ENCODE data around the gene SLC25A38.
"Not testable (repeated sequence)": the region's sequence is repeated elsewhere in the genome, so short reads cannot be mapped to it uniquely, and the experiment has no call there.

SLC25A38 gene

DNA sequence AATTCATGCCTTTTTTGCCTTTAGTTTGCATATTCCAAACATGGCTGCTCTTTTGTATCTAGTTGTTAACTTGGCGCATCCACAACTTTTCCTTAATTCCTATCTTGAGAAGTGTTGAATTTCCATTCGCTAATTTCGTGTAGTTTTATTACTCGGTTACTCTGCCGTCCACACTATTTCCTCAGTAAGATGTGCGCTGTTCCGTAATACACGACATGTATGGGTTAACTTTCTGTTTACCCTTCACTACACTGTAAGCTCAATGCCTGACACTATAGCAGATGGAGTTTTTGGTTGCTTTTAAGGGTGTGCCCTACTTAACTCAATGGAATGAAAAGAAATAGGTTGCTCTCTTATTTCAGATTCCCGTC lies 24.1 kb downstream of the SLC25A38 start:
- no peak for DNase-seq (ENCODE audit: low read depth in 3 of 3)

DNA sequence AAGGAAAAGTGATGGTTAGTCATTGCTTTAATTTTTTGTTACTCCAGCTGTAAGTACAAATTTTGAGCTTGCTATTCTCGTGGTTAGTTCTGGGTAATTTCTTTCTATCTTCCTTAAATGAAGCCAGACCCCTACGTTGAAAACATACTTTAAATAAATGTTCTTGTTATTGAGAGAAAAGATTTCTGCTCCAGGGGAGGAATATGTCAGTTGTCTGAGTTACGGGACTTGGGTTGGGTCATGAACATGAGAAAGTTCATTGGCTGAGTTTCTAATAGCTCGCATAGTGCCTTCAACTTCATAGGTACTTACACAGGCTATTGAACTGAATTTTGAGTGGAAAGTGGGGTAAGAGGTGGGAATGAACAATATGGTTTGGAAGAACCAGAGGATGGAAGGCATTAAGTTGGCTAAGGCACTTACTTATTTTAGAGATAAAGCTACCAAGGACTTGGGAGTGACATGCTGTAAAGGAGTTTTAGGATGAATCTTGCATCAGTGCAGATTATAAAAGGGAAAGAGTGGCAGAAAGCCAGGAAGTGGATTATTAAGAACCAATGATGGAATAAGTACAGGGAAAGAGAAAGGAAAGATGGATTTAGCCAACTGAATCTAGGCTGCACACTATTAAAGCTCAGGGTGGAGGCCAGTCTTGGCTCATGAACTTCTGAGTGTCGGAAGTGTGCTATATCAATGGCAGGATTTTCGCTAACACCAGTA lies 24.8 kb downstream of the SLC25A38 start:
- no peak for DNase-seq (ENCODE audit: low read depth in 3 of 3)

DNA sequence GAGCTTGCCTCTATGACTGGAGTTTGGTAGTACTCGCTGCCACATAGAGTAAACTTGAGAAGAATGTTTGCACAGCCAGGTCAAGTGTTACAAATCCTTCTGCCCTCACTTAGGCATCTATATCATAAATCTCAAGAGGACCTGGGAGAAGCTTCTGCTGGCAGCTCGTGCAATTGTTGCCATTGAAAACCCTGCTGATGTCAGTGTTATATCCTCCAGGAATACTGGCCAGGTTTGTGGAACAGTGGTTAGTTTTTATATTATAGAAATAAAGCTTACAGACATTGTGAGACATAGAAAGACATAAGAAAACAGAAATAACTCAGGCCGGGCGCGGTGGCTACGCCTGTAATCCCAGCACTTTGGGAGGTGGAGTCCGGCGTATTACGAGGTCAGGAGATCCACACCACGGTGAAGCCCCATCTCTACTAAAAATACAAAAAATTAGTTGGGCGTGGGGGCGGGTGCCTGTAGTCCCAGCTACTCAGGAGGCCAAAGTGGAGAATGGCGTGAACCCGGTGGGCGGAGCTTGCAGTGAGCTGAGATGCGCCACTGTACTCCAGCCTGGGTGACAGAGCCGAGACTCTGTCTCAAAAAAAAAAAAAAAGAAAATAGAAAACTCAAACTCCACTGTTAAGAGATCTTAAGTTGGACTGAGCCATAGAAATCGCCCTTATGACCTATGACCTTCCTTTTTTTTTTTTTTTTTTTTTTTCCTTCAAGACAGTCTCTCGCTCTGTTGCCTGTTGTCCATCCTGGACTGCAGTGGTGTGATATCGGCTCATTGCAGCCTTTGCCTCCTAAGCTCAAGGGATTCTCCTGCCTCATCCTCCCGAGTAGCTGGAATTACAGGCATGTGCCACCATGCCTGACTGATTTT lies 25.6 kb downstream of the SLC25A38 start:
- no peak for DNase-seq (ENCODE audit: low read depth in 3 of 3)

DNA sequence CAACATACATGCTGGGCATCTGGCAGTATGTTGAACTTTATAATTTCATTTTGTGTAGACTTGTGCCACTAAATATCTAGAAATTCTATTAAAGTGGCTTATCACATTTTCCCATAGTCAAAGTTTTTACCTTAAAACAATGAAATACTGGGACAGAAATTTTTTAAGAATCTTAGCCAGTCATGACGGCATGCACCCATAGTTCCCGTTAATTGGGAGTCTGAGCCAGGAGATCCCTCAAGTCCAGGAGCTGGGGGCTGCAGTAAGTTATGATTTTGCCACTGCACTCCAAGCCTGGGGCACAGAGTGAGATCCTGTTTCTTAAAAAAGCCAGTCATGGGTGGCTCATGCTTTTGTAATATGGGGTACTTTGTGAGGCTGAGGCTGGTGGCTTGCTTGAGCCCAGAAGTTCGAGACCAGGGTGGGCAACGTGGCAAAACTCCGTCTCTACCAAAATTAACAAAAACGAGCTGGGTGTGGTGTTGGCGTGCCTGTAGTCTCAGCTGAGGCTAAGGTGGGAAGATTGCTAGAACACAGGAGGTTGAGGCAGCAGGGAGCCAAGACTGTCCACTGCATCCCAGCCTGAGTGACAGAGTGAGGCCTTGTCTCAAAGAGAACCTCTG lies 26.5 kb downstream of the SLC25A38 start:
- no peak for DNase-seq (ENCODE audit: low read depth in 3 of 3)

DNA sequence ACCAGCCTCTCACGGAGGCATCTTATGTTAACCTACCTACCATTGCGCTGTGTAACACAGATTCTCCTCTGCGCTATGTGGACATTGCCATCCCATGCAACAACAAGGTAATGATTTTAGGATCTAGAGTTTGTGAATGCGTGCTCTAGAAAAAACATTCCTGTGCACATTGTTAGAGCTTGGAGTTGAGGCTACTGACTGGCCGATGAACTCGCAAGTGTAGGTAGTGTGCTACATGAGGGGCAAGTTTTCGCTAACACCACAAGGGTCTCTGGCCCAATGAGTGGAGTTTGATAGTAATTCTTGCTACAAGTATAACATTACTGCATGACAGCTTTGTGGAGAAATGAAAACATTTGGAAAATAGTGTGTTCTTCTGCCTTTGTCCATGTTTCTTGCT lies 27.7 kb downstream of the SLC25A38 start:
- no peak for DNase-seq (ENCODE audit: low read depth in 3 of 3)

DNA sequence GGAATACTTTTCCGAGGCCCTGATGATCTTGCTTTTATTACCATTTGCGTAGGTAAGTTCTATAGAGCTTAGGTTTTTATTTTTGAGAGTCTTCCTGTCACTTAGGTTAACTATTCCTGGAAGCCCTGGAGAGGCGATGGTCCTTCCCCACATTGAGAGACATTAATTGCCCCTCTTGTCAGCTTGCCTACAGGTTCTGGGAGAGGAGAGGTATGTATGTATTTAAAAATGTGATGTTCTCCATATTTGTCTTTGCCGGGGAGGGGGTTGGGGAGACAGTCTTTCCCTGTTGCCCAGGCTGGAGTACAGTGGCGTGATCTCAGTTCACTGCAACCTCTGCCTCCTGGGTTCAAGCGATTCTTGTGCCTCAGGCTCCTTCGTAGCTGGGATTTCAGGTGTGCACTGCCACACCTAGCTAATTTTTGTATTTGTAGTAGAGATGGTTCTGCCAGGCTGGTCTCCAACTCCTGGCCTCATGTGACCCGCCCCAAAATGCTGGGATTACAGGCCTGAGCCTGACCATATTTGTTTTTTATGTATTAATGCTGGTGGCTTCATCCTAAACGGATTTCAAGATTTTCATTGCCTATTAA lies 29.6 kb downstream of the SLC25A38 start:
- DNase-seq (ENCODE audit: low read depth in 3 of 3) = no peak

DNA sequence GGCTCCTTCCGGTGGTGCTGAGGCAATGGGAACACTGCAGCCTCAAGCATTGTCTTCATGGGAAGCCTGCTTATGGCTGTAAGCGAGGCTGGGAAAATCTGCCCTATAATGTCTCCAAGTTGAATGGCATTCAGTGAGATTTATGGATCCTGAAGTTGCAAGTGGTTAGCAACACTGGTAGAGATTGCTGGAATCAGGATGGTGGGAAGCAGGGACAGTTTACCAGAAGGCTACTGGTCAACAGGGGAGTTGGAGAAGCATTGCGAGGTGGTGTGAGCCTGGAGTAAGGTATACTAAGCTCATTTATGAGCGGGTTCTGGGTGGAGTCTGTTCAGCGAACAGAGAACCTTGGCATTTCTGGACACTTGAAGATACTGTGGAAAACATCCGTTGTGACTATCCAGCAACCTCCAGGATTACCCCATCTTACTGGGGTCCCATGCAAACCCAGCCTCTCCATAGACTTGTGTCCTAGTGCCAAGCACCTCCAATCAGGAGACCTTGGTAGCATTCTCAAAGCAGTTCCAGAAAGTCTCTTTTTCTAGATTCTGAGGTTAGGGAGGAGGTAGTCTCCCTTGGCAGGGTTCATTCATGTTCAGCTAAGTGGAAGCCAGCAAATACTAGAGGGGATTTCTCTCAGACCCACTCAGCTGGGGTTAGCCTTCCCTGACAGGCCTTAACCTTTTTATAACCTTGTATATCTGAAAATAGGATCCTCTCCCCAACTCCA lies 30.7 kb downstream of the SLC25A38 start:
- no peak for DNase-seq (ENCODE audit: low read depth in 3 of 3)

DNA sequence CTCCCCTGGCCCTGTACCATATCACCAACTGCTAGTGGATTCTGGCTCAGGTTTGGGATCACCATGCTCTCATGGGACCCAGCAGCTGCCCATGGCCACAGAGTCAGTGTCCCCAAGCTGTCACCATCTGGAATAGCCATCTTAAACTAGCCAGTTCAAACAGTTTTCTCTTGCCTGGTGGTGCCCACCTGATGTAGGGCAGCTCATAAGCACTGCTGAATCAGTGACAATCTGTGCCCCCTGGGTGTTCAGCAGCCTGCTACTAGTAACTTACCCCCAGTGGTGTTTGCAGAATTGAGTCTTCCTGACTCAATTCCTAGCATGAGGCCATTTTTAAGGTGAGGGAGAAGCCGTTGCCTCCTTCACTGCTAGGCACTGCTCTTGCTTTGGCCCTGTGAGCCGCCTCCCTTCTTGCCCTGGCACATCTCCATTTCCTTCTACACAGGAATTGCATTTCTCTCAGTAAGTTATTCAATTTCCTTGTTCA lies 31.3 kb downstream of the SLC25A38 start:
- no peak for DNase-seq (ENCODE audit: low read depth in 3 of 3)

DNA sequence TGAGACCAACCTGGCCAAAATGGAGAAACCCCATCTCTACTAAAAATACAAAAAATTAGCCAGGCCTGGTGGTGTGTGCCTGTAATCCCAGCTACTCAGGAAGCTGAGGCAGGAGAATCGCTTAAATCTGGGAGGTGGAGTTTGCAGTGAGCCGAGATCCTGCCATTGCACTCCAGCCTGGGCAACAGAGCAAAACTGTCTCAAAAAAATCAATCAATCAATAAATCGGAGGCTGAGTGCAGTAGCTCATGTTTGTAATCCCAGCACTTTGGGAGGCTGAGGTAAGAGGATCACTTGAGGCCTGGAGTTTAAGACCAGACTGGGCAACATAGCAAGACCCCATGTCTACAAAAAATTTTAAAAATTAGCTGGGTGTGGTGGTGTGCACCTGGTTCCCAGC lies 32.1 kb downstream of the SLC25A38 start:
- not testable (repeated sequence) for DNase-seq (ENCODE audit: low read depth in 3 of 3)

DNA sequence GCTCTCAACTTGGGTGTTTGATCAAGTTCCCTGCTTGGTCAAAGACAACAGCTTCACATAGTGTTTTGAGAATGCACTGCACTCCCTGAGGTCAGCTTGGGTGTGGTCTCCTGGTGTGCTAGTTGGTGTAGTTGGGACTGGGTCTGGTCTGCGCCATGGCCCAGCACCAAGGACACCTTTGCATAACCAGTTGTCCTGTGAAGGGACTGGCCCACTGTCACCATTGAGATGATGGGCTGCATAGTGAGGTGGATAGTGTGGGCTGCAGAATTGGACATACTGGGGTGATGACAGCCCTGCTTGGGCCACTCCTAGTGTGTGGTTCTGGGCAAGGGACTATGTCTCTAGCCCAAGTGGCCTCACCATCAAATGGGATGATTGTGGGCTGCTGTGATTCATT lies 32.8 kb downstream of the SLC25A38 start:
- DNase-seq (ENCODE audit: low read depth in 3 of 3) = no peak

DNA sequence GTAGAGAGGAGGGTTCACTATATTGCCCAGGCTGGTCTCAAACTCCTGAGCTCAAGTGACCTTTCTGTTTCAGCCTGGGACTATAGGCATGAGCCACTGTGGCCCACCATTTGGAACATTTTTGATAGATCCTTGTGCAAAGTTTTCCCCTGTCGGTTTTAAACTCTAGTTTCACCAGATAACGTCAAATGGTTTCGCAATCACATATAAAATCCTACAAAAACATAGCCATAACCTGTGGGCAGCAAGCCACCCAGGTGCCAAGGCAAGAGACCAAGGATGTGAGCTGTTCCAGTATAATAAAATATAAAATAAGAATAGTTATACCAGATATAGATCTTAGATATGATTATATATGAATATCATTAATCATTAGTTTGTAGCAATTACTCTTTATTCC lies 33.8 kb downstream of the SLC25A38 start:
- DNase-seq (ENCODE audit: low read depth in 3 of 3) = not testable (repeated sequence)

DNA sequence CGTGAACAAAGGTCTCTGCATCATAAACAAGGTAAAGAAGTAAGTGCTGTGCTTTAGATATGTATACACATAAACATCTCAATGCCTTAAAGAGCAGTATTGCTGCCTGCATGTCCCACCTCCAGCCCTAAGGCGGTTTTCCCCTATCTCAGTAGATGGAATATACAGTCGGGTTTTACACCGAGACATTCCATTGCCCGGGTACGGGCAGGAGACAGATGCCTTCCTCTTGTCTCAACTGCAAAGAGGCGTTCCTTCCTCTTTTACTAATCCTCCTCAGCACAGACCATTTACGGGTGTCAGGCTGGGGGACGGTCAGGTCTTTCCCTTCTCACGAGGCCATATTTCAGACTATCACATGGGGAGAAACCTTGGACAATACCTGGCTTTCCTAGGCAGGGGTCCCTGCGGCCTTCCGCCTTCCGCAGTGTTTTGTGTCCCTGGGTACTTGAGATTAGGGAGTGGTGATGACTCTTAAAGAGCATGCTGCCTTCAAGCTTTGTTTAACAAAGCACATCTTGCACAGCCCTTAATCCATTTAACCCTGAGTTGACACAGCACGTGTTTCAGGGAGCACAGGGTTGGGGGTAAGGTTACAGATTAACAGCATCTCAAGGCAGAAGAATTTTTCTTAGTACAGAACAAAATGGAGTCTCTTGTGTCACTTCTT lies 35.5 kb downstream of the SLC25A38 start:
- not testable (repeated sequence) for DNase-seq (ENCODE audit: low read depth in 3 of 3)

DNA sequence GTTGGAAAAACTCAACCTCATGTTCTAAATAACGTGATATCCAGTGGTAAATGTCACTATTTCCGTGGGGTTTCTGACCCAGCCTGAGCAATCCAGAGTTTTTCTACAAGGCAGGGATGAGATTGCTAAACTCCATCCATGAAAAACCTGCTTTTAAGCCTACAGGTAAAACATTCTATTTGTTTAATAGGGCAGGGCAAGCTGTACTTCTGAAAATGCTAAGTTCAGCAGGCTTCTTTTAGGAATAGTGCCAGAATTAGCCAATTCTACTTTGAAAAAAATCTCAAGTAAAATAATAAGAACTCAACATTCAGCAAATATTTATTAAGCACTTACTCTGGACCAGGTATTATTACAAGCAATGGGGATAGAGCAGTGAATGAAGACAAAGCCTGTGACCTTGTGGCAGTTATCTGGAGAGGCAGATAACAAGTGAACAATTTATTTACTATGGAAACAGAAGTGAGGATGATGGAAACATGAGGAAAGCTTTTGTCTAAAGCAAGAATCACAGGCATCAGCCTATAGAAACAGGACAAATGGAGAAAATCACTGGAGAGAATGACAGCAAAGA lies 36.7 kb downstream of the SLC25A38 start:
- no peak for DNase-seq (ENCODE audit: low read depth in 3 of 3)

DNA sequence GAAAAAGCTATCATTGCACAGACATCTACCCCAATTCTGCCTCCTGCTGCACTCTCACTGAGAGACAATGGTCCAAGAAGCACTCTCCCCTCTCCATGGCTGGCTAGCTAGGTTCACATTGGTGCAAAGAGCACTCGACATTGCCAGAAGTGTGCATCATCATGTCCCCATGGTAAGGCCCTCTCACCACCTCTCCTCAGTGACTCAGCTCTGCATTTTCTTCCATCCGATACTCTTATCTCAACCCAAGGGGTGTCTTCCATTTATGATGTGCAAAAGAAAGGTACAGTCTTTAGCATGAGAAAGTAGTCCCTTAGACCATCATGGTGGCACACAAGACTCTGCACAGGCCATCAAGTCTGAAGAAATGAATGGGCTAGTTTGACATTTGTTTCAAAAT lies 37.4 kb downstream of the SLC25A38 start:
- DNase-seq (ENCODE audit: low read depth in 3 of 3) = no peak

DNA sequence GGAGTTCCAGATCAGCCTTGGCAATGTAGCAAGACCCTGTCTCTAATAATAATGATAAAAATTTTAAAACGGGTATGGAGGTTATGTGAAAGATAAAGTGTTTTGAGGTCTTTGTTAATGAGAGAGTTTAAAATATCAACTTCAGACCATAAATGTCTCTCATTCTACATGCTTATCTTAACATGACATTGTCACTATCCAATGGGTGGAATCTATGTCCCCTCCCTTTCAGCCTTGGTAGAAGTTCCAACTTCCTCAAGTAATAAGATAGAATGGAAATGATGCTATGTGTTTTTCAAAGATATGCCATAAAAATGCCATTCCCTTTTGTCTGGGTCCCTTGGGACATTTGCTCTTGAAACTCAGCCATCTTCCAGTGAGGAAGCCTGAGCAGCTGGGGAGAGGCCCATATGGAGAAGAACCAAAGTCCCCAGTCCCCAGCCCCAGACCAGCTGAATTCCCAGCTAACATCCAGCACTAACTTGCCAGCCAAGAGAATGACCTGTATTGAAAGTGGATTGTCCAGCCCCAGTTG lies 40.3 kb downstream of the SLC25A38 start:
- DNase-seq (ENCODE audit: low read depth in 3 of 3) = no peak

DNA sequence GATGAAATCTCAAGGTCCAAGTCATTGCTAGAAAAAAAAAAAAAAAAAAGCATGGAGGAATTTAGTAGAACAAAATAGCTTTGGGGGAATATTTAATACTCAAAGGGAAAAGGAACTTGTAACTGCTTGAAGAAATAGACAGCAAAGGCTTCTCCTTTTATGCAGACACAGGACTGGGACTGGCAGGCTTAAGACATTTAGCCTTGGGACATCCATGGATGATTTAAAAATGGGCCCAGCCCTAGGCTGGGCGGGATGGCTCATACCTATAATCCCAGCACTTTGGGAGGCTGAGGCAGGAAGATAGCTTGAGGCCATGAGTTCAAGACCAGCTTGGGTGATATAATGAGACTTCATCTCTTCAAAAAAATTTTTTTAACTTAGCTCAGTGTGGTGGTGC lies 43.1 kb downstream of the SLC25A38 start:
- no peak for DNase-seq (ENCODE audit: low read depth in 3 of 3)

DNA sequence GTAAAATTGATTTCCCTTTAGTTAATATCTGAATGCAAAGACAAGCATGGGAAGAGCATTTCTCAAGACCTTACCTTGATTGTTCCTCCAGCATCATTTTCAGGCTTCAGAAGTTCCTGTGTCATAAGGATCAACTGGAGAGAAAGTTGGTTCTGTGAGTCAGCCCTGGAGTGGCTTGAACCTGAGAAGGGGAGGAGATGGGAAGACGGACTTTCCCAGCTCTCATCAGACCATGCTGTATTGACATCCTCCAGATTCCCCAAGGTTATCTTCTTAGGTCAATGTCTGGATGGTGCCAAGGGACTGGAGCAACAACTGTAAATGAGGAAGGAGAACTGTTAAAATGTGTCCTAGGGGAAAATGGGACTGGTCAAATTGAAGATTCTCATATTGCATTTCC lies 44.3 kb downstream of the SLC25A38 start:
- DNase-seq (ENCODE audit: low read depth in 3 of 3) = no peak

DNA sequence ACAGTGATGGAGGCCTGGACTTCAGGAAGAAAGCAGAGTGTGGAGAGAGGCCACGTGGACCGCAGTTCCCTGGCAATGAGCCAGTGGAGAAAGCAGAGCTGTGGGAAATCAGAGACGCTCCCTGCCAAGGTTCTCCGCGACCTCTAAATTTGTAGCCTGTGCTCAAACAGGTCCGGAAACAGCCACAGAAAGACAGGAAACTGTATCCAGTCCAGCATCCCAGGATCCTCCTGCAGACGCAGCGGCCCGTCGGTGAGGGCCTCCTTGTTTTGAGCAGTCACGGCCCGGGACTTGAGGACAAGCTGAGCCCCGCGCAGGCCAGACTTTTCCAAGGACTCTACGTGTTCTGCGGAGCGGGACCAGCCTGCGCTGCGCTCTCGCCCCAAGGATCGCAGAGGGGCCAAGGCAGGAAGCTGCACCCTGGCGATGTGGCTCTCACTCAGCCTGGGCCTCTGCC lies 45.6 kb downstream of the SLC25A38 start:
- DNase-seq (ENCODE audit: low read depth in 3 of 3) = no peak

DNA sequence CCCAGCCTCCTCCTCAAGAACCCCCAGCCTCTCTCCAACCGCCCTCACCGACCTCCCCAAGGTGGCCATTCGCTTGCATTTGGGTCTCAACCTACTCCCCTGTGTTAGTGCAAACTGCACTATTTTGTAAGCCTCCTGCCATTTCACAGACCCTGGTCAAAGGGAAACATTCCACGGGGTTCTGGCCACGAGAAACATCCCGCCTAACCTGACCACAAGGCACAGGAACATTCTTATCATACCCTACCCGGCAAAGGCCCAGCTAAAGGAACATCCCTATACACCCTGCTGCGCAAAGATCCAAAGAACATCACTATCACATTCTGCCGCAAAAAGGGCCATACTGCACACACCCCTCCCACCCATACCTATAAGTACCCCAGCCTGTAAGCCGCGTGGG lies 46.3 kb downstream of the SLC25A38 start:
- DNase-seq (ENCODE audit: low read depth in 3 of 3) = no peak

DNA sequence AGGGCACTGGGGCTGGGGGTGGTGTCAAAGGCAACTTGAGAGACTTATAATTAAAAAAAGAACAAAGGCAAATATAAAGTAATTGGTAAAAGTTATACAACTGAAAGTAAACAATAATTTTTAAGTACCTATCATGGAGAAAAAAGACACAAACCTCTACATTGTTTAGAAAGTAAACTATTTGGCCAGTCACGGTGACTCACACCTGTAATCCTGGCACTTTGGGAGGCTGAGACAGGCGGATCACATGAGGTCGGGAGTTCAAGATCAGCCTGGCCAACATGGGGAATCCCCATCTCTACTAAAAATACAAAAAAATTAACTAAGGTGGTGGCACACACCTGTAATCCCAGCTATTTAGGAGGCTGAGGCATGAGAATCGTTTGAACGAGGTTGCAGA lies 49.2 kb downstream of the SLC25A38 start:
- DNase-seq (ENCODE audit: low read depth in 3 of 3) = no peak

Data from stimulated activated CD4-positive, alpha-beta T cell treated with anti-CD3 and anti-CD28 coated beads, TNF-alpha, amount 100 ng/mL, for 48 hours (primary cell).